Osteocyte (in vitro differentiated cells): ENCODE measurements around the gene GREB1. TPM values are rescaled to one million over a fixed set of nuclear protein-coding genes. Genes with fewer than 3 reads are reported as not detected.

Experiments
- DNase-seq: peaks from one replicate; pipeline ENCODE4 v3.0.0; 2021; ENCODE audit warnings: mixed read lengths; ENCODE audit not compliant: unreplicated experiment; ENCODE audit errors: extremely low spot score
- H3K27ac Mint-ChIP-seq: one replicate; pipeline ENCODE4 v1.8.0; 2021; ENCODE audit warnings: mild to moderate bottlenecking, mixed read lengths; ENCODE audit not compliant: unreplicated experiment
- H3K27me3 Mint-ChIP-seq: one replicate; pipeline ENCODE4 v1.8.0; 2021; ENCODE audit warnings: mixed read lengths; ENCODE audit not compliant: unreplicated experiment
- H3K36me3 Mint-ChIP-seq: one replicate; pipeline ENCODE4 v1.8.0; 2021; ENCODE audit warnings: mixed read lengths; ENCODE audit not compliant: unreplicated experiment
- H3K4me1 Mint-ChIP-seq: one replicate; pipeline ENCODE4 v1.8.0; 2021; ENCODE audit warnings: mixed read lengths; ENCODE audit not compliant: unreplicated experiment
- H3K4me3 Mint-ChIP-seq: one replicate; pipeline ENCODE4 v1.8.0; 2021; ENCODE audit warnings: mild to moderate bottlenecking, moderate library complexity, mixed read lengths; ENCODE audit not compliant: unreplicated experiment
- H3K9me3 Mint-ChIP-seq: one replicate; pipeline ENCODE4 v1.8.0; 2021; ENCODE audit warnings: mixed read lengths; ENCODE audit not compliant: unreplicated experiment
- CTCF ChIP-seq: fragments of 200-600 bp; sonication (generic); IDR thresholded peaks from 2 replicates; pipeline ENCODE4 v1.5.0; 2021; ENCODE audit warnings: antibody characterized with exemption, mild to moderate bottlenecking, moderate library complexity
- total RNA-seq: library from RNA; stranded (reverse); gene quantifications from 2 replicates; pipeline ENCODE4 v1.2.1, GENCODE V29; 2021

The GREB1 gene
- total RNA-seq, 1 donor from 2014 or later: 0.54 TPM

GRCh38 chr2:11681722-11682589 is 148.1 kb downstream of the GREB1 start:
- no peak overlapping the region for H3K4me3 Mint-ChIP-seq
- no peak overlapping the region for H3K27ac Mint-ChIP-seq
- H3K9me3 Mint-ChIP-seq: no peaks in the 10 kb centered on the region
- H3K4me1 Mint-ChIP-seq: peaks cover 21% of the 10 kb centered on the region
- peak; percentile 77 for TF ChIP-seq CTCF
- no peak for DNase-seq
- H3K27me3 Mint-ChIP-seq: peaks cover 41% of the 10 kb centered on the region
- H3K36me3 Mint-ChIP-seq: peaks cover 3% of the 10 kb centered on the region

- H3K36me3 Mint-ChIP-seq: peaks cover 3% of the 10 kb centered on the region
- no peak overlapping the region for H3K4me3 Mint-ChIP-seq
- DNase-seq: no peak
- no peak overlapping the region for H3K27ac Mint-ChIP-seq
- no peaks in the 10 kb centered on the region for H3K9me3 Mint-ChIP-seq
- peaks cover 21% of the 10 kb centered on the region for H3K4me1 Mint-ChIP-seq
- TF ChIP-seq CTCF: no peak
- peaks cover 40% of the 10 kb centered on the region for H3K27me3 Mint-ChIP-seq
Measured at GRCh38 chr2:11682590-11682915, 148.7 kb downstream of the GREB1 start.

- peaks cover 3% of the 10 kb centered on the region for H3K36me3 Mint-ChIP-seq
- no peak for DNase-seq
- H3K4me1 Mint-ChIP-seq: peaks cover 29% of the 10 kb centered on the region
- H3K27me3 Mint-ChIP-seq: peaks cover 31% of the 10 kb centered on the region
- H3K27ac Mint-ChIP-seq: no peak overlapping the region
- H3K9me3 Mint-ChIP-seq: no peaks in the 10 kb centered on the region
- TF ChIP-seq CTCF: no peak
- no peak overlapping the region for H3K4me3 Mint-ChIP-seq
Measured at GRCh38 chr2:11683476-11683875, 149.6 kb downstream of the GREB1 start.

- Mint-ChIP-seq H3K4me1 (peaks cover 34% of the 10 kb centered on the region), H3K27ac (no peak overlapping the region), H3K36me3 (peaks cover 3% of the 10 kb centered on the region), H3K4me3 (no peak overlapping the region), H3K27me3 (peaks cover 30% of the 10 kb centered on the region), H3K9me3 (no peaks in the 10 kb centered on the region)
- DNase-seq: no peak
- TF ChIP-seq CTCF: no peak
Measured at GRCh38 chr2:11683966-11684365, 150.1 kb downstream of the GREB1 start.

- peaks cover 30% of the 10 kb centered on the region for H3K4me1 Mint-ChIP-seq
- no peak overlapping the region for H3K4me3 Mint-ChIP-seq
- no peak for TF ChIP-seq CTCF
- peaks cover 3% of the 10 kb centered on the region for H3K36me3 Mint-ChIP-seq
- H3K27me3 Mint-ChIP-seq: peaks cover 27% of the 10 kb centered on the region
- no peak overlapping the region for H3K27ac Mint-ChIP-seq
- no peak for DNase-seq
- H3K9me3 Mint-ChIP-seq: no peaks in the 10 kb centered on the region
Measured at GRCh38 chr2:11684894-11685460, 151.1 kb downstream of the GREB1 start.
